Left lung (tissue), 10 donors: ENCODE measurements around the gene SLC2A4RG. TPM values are rescaled to one million over a fixed set of nuclear protein-coding genes. Genes with fewer than 3 reads are reported as not detected.

ENCODE experiments used
- ATAC-seq: fragments of 200-7000 bp; cut with Tn5 transposase; one replicate; pipeline ENCODE4 v1.9.1; 2020; ENCODE audit warnings: moderate library complexity
- DNase-seq, 4 donors: peaks; one replicate each; pipeline ENCODE4 v3.0.0-alpha.2; 2013 to 2020
- H3K27ac ChIP-seq, 2 donors: fragments of 200-600 bp; sonication (generic) in 1 of 2; one replicate each; pipeline versions ENCODE4 v1.5.0 to v1.8.0; 2020 to 2021
- H3K27me3 ChIP-seq, 2 donors: fragments of 200-600 bp; sonication (generic) in 1 of 2; one replicate each; pipeline versions ENCODE4 v1.5.0 to v1.8.0; 2020 to 2021
- H3K36me3 ChIP-seq, 2 donors: fragments of 200-600 bp; sonication (generic) in 1 of 2; one replicate each; pipeline versions ENCODE4 v1.5.0 to v1.8.0; 2020 to 2021
- H3K4me1 ChIP-seq, 2 donors: fragments of 200-600 bp; one replicate each; pipeline ENCODE4 v1.8.0; 2021
- H3K4me3 ChIP-seq, 2 donors: fragments of 200-600 bp; sonication (generic) in 1 of 2; one replicate each; pipeline versions ENCODE4 v1.5.0 to v1.8.0; 2020 to 2021; ENCODE audit warnings: mild to moderate bottlenecking in 1 of 2
- H3K9me3 ChIP-seq, 2 donors: fragments of 200-600 bp; sonication (generic) in 1 of 2; one replicate each; pipeline versions ENCODE4 v1.5.0 to v1.8.0; 2020 to 2021
- CTCF ChIP-seq, 2 donors: fragments of 200-600 bp; sonication (generic) in 1 of 2; IDR thresholded peaks; one replicate each; pipeline versions ENCODE4 v1.5.0 to v1.8.0; 2021; ENCODE audit warnings: antibody characterized with exemption in 2 of 2
- intact Hi-C, 2 donors: fragments of 100-400 bp; cut with DNase I; formaldehyde crosslinking; loops; one replicate each; pipeline versions ENCODE4 v1.11.2 to v1.14.2; 2022
- polyA plus RNA-seq, 6 donors: library from polyadenylated mRNA; unstranded; fragments of 120-200 nt; gene quantifications; one replicate each; pipeline ENCODE4 v1.2.1, GENCODE V29; 2013; ENCODE audit not compliant: insufficient read length in 6 of 6
- total RNA-seq, 2 donors: library from RNA; stranded (reverse); fragmentation: NEBNext Ultra II Directional; extraction: Animal tissue kit (Norgen Biotek cat#: 25700); gene quantifications; one replicate each; pipeline ENCODE4 v1.2.1, GENCODE V29; 2021
- donor health status: DM: no; HTN: yes; CAD: no.
- donor health status: DM: no; HTN: no; CAD: no.

Gene SLC2A4RG
- total and polyA plus RNA-seq, 8 donors = 61.1 to 166 (median 97.4) TPM

GRCh38 chr20:63700199-63701050 lies 39.2 kb upstream of the SLC2A4RG start:
- ATAC-seq = no peak
- peaks cover 12 to 48% of the 10 kb centered on the region in 2 donors for H3K4me1 ChIP-seq

GRCh38 chr20:63701051-63701328 lies 38.6 kb upstream of the SLC2A4RG start:
- Histone ChIP-seq H3K27ac (peak overlapping the region in 1 of 2 donors; percentile 37), H3K9me3 (no peaks in the 10 kb centered on the region), H3K27me3 (peaks cover 0 to 10% of the 10 kb centered on the region in 2 donors), H3K4me3 (no peak overlapping the region), H3K36me3 (peaks cover 0 to 48% of the 10 kb centered on the region in 2 donors), H3K4me1 (peaks cover 12 to 50% of the 10 kb centered on the region in 2 donors)
- ATAC-seq = no peak
- DNase-seq = no peak
- TF ChIP-seq CTCF (IDR thresholded peaks at IDR 0.05) = no peak
- intact Hi-C loops = no loop called here

More at GRCh38 chr20:63700199-63701050, 39.2 kb upstream of the SLC2A4RG start:
- Histone ChIP-seq H3K9me3 (no peaks in the 10 kb centered on the region), H3K36me3 (peaks cover 0 to 48% of the 10 kb centered on the region in 2 donors), H3K27me3 (peaks cover 0 to 10% of the 10 kb centered on the region in 2 donors), H3K27ac (peak overlapping the region in 1 of 2 donors; percentile 82), H3K4me3 (no peak overlapping the region)
- peak in 1 of 4 donors; percentile 79 for DNase-seq
- TF ChIP-seq CTCF (IDR thresholded peaks at IDR 0.05) = no peak
- intact Hi-C loops = no loop called here

GRCh38 chr20:63701329-63702035 lies 38.1 kb upstream of the SLC2A4RG start:
- Histone ChIP-seq H3K36me3 (peaks cover 0 to 53% of the 10 kb centered on the region in 2 donors), H3K4me3 (no peak overlapping the region), H3K9me3 (no peaks in the 10 kb centered on the region), H3K27ac (peak overlapping the region in 1 of 2 donors; percentile 37), H3K27me3 (peaks cover 0 to 9% of the 10 kb centered on the region in 2 donors), H3K4me1 (peaks cover 12 to 50% of the 10 kb centered on the region in 2 donors)
- intact Hi-C loops = no loop called here
- DNase-seq (peak in 1 of 4 donors; percentile 73), ATAC-seq (no peak)
- no peak for TF ChIP-seq CTCF (IDR thresholded peaks at IDR 0.05)

- peaks cover 0 to 53% of the 10 kb centered on the region in 2 donors for H3K36me3 ChIP-seq
- H3K27ac ChIP-seq = peak overlapping the region in 1 of 2 donors; percentile 37
- DNase-seq = no peak
- no peak overlapping the region for H3K4me3 ChIP-seq
- H3K27me3 ChIP-seq = peaks cover 0 to 2% of the 10 kb centered on the region in 2 donors
- H3K9me3 ChIP-seq = no peaks in the 10 kb centered on the region
- TF ChIP-seq CTCF (IDR thresholded peaks at IDR 0.05) = no peak
- intact Hi-C loops = no loop called here
- H3K4me1 ChIP-seq = peaks cover 13 to 50% of the 10 kb centered on the region in 2 donors
- ATAC-seq = no peak
Observed at GRCh38 chr20:63702036-63702665, 37.4 kb upstream of the SLC2A4RG start.
